ENCODE measurements around the gene RPL36A.

DNA sequence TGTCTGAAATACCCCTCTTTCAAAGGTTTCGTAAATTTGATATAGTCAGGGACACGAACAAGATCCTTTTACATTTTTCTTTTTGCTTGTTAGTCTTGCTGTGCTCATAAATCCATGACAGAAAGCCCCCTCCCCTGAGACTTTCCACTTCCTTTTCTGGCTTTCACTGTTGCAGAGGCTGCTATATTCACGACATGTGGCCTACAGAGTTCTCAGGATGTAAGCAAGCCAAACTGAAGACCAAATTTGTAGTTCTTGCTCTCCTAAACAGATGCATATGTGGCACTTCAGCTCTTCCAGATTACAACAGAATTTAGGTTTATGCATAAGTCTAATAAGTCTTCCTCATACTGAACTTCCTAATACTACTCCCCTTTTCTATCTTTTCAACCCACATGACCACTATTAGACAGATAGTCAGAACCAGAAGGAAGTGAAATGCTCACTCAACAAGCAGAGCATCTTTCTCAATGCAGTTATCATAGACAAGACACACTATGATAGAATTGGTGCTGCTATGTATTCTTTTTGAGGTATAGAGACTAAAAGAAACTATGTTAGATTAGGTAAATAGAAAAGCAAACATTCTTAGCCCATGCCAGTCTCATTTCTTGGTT, 19.8 kb upstream of the RPL36A start:
- TF ChIP-seq, protein P1, sequence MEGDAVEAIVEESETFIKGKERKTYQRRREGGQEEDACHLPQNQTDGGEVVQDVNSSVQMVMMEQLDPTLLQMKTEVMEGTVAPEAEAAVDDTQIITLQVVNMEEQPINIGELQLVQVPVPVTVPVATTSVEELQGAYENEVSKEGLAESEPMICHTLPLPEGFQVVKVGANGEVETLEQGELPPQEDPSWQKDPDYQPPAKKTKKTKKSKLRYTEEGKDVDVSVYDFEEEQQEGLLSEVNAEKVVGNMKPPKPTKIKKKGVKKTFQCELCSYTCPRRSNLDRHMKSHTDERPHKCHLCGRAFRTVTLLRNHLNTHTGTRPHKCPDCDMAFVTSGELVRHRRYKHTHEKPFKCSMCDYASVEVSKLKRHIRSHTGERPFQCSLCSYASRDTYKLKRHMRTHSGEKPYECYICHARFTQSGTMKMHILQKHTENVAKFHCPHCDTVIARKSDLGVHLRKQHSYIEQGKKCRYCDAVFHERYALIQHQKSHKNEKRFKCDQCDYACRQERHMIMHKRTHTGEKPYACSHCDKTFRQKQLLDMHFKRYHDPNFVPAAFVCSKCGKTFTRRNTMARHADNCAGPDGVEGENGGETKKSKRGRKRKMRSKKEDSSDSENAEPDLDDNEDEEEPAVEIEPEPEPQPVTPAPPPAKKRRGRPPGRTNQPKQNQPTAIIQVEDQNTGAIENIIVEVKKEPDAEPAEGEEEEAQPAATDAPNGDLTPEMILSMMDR (conservative IDR thresholded peaks at IDR 0.05; ENCODE audit: low read length) = no peak
- no peak for TF ChIP-seq EZH2phosphoT487 (IDR thresholded peaks at IDR 0.05; ENCODE audit: borderline replicate concordance)
